Small intestine (tissue), 7 donors: ENCODE data around the gene CYSRT1. TPM values are rescaled to one million over a fixed set of nuclear protein-coding genes. Genes with fewer than 3 reads are reported as not detected.

Experiments used
- DNase-seq, 2 donors: peaks; one replicate each; pipeline versions ENCODE4 v3.0.0 to v3.0.0-alpha.2; 2013
- FAIRE-seq: peaks from 2 replicates; lab custom pipeline; 2012; peaks lifted over from hg19 to GRCh38; lab: Jason Lieb, UNC
- H3K27ac ChIP-seq, 3 donors: one replicate each; pipeline ENCODE4 v1.5.1; 2013; ENCODE audit warnings: low read length in 2 of 3, mild to moderate bottlenecking in 2 of 3, control low read depth in 1 of 3, inconsistent platforms in 1 of 3, low read depth in 1 of 3, moderate library complexity in 1 of 3
- H3K27me3 ChIP-seq, 3 donors: one replicate each; pipeline ENCODE4 v1.6.1; 2013; ENCODE audit warnings: low read length in 3 of 3, inconsistent platforms in 1 of 3; ENCODE audit not compliant: control insufficient read depth in 3 of 3, insufficient read depth in 3 of 3
- H3K36me3 ChIP-seq, 3 donors: one replicate each; pipeline ENCODE4 v1.6.1; 2013; ENCODE audit warnings: low read length in 3 of 3, inconsistent platforms in 1 of 3, low read depth in 1 of 3, mild to moderate bottlenecking in 1 of 3, moderate library complexity in 1 of 3; ENCODE audit not compliant: control insufficient read depth in 3 of 3, insufficient read depth in 2 of 3
- H3K4me1 ChIP-seq, 3 donors: one replicate each; pipeline ENCODE4 v1.6.1; 2013; ENCODE audit warnings: low read length in 2 of 3, inconsistent platforms in 1 of 3, low read depth in 1 of 3, mild to moderate bottlenecking in 1 of 3, moderate library complexity in 1 of 3; ENCODE audit not compliant: control insufficient read depth in 3 of 3, insufficient read depth in 2 of 3
- H3K4me3 ChIP-seq, 3 donors: one replicate each; pipeline ENCODE4 v1.5.1; 2013; ENCODE audit warnings: low read length in 3 of 3, control low read depth in 1 of 3, inconsistent platforms in 1 of 3, low read depth in 1 of 3, mild to moderate bottlenecking in 1 of 3, moderate library complexity in 1 of 3
- H3K9me3 ChIP-seq, 2 donors: one replicate each; pipeline ENCODE4 v1.6.1; 2013; ENCODE audit warnings: low read depth in 1 of 2, low read length in 1 of 2; ENCODE audit not compliant: control insufficient read depth in 2 of 2, insufficient read depth in 1 of 2
- WGBS, 3 donors: extraction: QIAGEN DNeasy Blood & Tissue Kit; methylation state at CpG; one replicate each; pipeline ENCODE4 v1.1.7; 2013; 5-methylcytosine and 5-hydroxymethylcytosine counted together
- polyA plus RNA-seq, 4 donors: library from polyadenylated mRNA; stranded (reverse) in 3 of 4; unstranded in 1 of 4; fragments of 200-250 nt in 3 of 4; fragments of 120-200 nt in 1 of 4; gene quantifications; one replicate each; pipeline versions ENCODE4 v1.2.1 to v1.2.3, GENCODE V29; 2013
- donor health status: healthy with polysubstance abuse.
- donor health status: control.
- donor health status: control.
- donor health status: Bipolar disorder and iron deficiency.
- donor health status: healthy.

The CYSRT1 gene
- polyA plus RNA-seq, 4 donors: 0.57 to 70.0 (median 1.5) TPM

GRCh38 chr9:137267933-137268355 lies 43.0 kb downstream of the CYSRT1 start:
- Histone ChIP-seq H3K36me3 (peaks cover 7 to 96% (median 13%) of the 10 kb centered on the region in 3 donors), H3K4me3 (no peak overlapping the region), H3K27ac (peak overlapping the region in 1 of 3 donors; percentile 28), H3K4me1 (peaks cover 0 to 8% (median 3%) of the 10 kb centered on the region in 3 donors), H3K27me3 (no peaks in the 10 kb centered on the region), H3K9me3 (peaks cover 0 to 2% of the 10 kb centered on the region in 2 donors)
- 85 to 91% (median 85%) methylated on average over 6 of the region's 6 CpGs for WGBS, 3 donors
- FAIRE-seq: no peak
- no peak for DNase-seq

GRCh38 chr9:137268538-137269201 lies 43.7 kb downstream of the CYSRT1 start:
- FAIRE-seq (no peak), DNase-seq (no peak)
- Histone ChIP-seq H3K27me3 (no peaks in the 10 kb centered on the region), H3K4me1 (peaks cover 0 to 8% (median 3%) of the 10 kb centered on the region in 3 donors), H3K9me3 (peaks cover 0 to 2% of the 10 kb centered on the region in 2 donors), H3K4me3 (no peak overlapping the region), H3K27ac (peak overlapping the region in 1 of 3 donors; percentile 76), H3K36me3 (peaks cover 7 to 98% (median 13%) of the 10 kb centered on the region in 3 donors)
- 66 to 72% (median 68%) methylated on average over 19 of the region's 19 CpGs for WGBS, 3 donors

- no peak for FAIRE-seq
- Histone ChIP-seq H3K27ac (peak overlapping the region in 2 of 3 donors; percentile 8 to 76), H3K9me3 (peaks cover 0 to 2% of the 10 kb centered on the region in 2 donors), H3K36me3 (peaks cover 7 to 98% (median 11%) of the 10 kb centered on the region in 3 donors), H3K4me3 (peak overlapping the region in 1 of 3 donors; percentile 6), H3K27me3 (no peaks in the 10 kb centered on the region), H3K4me1 (peaks cover 1 to 8% (median 4%) of the 10 kb centered on the region in 3 donors)
- WGBS, 3 donors: 21 to 41% (median 37%) methylated on average over 17 of the region's 17 CpGs
- DNase-seq: peak in 1 of 2 donors; percentile 70
Measured at GRCh38 chr9:137269231-137269772, 44.3 kb downstream of the CYSRT1 start.

GRCh38 chr9:137270929-137271695 lies 46.1 kb downstream of the CYSRT1 start:
- H3K9me3 ChIP-seq: peaks cover 0 to 2% of the 10 kb centered on the region in 2 donors
- FAIRE-seq: no peak
- WGBS, 3 donors: 82 to 88% (median 85%) methylated on average over 32 of the region's 32 CpGs
- no peak for DNase-seq
- H3K36me3 ChIP-seq: peaks cover 4 to 92% (median 10%) of the 10 kb centered on the region in 3 donors
- H3K27ac ChIP-seq: no peak overlapping the region
- H3K27me3 ChIP-seq: no peaks in the 10 kb centered on the region
- H3K4me3 ChIP-seq: no peak overlapping the region
- peaks cover 4 to 15% (median 8%) of the 10 kb centered on the region in 3 donors for H3K4me1 ChIP-seq

- Histone ChIP-seq H3K4me3 (no peak overlapping the region), H3K36me3 (peaks cover 0 to 91% (median 8%) of the 10 kb centered on the region in 3 donors), H3K4me1 (peaks cover 4 to 20% (median 11%) of the 10 kb centered on the region in 3 donors), H3K9me3 (peaks cover 0 to 2% of the 10 kb centered on the region in 2 donors), H3K27me3 (no peaks in the 10 kb centered on the region), H3K27ac (no peak overlapping the region)
- no peak for FAIRE-seq
- 44 to 59% (median 45%) methylated on average over 3 of the region's 3 CpGs for WGBS, 3 donors
- no peak for DNase-seq
Measured at GRCh38 chr9:137271696-137272076, 46.7 kb downstream of the CYSRT1 start.

- FAIRE-seq (no peak), DNase-seq (no peak)
- H3K36me3 ChIP-seq: peaks cover 0 to 84% (median 8%) of the 10 kb centered on the region in 3 donors
- H3K9me3 ChIP-seq: peaks cover 0 to 2% of the 10 kb centered on the region in 2 donors
- H3K4me1 ChIP-seq: peaks cover 4 to 28% (median 17%) of the 10 kb centered on the region in 3 donors
- H3K27me3 ChIP-seq: peaks cover 0 to under 1% (median 0%) of the 10 kb centered on the region in 3 donors
- no peak overlapping the region for H3K4me3 ChIP-seq
- WGBS, 3 donors: 92 to 95% (median 92%) methylated on average over 37 to 39 of the region's 39 CpGs
- no peak overlapping the region for H3K27ac ChIP-seq
Measured at GRCh38 chr9:137272241-137273094, 47.5 kb downstream of the CYSRT1 start.

GRCh38 chr9:137273095-137273490 lies 48.1 kb downstream of the CYSRT1 start:
- Histone ChIP-seq H3K4me3 (no peak overlapping the region), H3K4me1 (peaks cover 4 to 33% (median 17%) of the 10 kb centered on the region in 3 donors), H3K36me3 (peaks cover 0 to 77% (median 5%) of the 10 kb centered on the region in 3 donors), H3K27ac (no peak overlapping the region), H3K27me3 (peaks cover 0 to 6% (median 0%) of the 10 kb centered on the region in 3 donors), H3K9me3 (peaks cover 0 to 2% of the 10 kb centered on the region in 2 donors)
- WGBS, 3 donors: 67 to 79% (median 77%) methylated on average over 13 of the region's 13 CpGs
- FAIRE-seq (no peak), DNase-seq (no peak)
